ENCODE measurements around the gene WWOX.

WWOX gene

DNA sequence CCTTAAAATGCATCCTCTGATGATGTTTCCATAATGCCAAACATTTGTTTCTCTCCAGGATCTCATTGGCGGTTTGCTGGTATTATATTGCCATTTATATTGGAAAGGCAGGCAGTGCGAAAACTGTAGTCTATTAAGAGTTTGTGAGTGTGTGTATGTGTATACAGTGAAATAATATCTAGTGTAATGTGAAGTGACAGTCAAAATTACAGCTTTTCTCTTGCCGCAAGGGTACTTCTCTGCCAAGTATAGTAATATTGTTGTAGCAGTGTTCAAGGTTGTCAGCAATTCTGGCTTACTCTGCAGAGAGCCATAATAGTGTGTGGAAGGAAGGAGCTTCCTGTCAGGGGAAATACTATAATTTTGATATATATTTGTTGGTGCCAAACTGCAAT is 178.6 kb downstream of the WWOX start:
- no peak for DNase-seq

DNA sequence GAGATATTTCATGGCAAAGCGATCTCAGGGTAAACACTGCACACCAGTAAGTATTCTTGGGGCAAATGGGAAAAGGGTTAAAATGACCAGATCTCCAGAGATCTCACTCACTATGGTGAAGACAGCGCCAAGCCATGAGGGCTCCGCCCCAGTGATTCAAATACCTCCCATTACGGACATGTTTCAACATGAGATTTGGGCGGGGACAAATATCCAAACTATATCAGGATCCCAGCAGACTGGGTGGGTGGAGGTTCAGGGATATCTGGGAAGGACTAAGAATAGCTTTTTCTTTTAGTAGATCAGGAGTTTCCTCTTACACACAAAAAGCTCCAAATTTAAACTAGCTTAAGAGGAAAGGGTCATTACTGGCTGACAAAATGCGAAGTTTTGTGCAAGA is 181.7 kb downstream of the WWOX start:
- DNase-seq: no peak

- DNase-seq: no peak
Measured at GRCh38 chr16:78283548-78284251, 184.2 kb downstream of the WWOX start.

DNA sequence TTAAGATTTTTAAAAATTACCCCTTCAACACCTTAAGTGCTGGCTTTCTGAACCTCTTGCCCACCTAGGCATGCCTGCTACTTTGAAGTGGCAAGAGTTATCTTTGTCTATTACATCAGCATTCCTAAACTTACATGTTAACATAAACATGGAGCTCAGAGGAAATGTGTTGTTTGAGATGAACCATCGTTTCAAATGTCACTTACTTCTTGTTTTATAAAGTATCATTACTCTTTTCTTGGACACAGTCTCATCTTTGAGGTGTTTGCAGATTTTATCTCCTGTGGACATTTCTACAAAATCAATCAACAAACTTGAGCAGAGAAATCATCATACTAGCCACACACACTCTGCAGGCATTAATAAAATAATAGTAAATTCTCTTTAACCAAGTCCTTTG is 184.9 kb downstream of the WWOX start:
- no peak for DNase-seq

- DNase-seq: no peak
Measured at GRCh38 chr16:78284957-78285434, 185.5 kb downstream of the WWOX start.

GRCh38 chr16:78285437-78285922 is 186.0 kb downstream of the WWOX start:
- DNase-seq: no peak

- no peak for DNase-seq
Measured at GRCh38 chr16:78286065-78286464, 186.6 kb downstream of the WWOX start.

GRCh38 chr16:78288888-78289287 is 189.4 kb downstream of the WWOX start:
- no peak for DNase-seq

GRCh38 chr16:78289373-78289772 is 189.9 kb downstream of the WWOX start:
- no peak for DNase-seq

GRCh38 chr16:78289844-78290277 is 190.4 kb downstream of the WWOX start:
- DNase-seq: no peak

DNA sequence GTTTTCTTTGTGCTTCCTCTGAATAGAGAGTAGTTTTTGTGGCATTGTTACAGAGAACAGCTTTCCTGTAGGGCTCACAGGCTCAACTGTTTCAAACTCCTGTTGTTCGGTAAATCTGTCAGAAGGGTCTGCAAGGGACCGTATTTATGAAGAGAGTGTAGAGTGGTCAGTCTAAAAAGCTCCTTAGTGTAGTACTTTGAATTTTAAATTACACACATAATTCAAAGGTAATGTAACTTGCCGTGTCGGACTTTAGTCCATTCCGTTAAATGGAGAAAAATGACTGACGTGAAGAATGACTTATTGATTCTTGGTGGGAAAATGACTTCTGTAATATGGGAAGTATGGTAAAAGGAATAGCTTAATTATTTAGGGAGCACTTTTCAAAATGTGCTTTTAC is 190.9 kb downstream of the WWOX start:
- DNase-seq: no peak

DNA sequence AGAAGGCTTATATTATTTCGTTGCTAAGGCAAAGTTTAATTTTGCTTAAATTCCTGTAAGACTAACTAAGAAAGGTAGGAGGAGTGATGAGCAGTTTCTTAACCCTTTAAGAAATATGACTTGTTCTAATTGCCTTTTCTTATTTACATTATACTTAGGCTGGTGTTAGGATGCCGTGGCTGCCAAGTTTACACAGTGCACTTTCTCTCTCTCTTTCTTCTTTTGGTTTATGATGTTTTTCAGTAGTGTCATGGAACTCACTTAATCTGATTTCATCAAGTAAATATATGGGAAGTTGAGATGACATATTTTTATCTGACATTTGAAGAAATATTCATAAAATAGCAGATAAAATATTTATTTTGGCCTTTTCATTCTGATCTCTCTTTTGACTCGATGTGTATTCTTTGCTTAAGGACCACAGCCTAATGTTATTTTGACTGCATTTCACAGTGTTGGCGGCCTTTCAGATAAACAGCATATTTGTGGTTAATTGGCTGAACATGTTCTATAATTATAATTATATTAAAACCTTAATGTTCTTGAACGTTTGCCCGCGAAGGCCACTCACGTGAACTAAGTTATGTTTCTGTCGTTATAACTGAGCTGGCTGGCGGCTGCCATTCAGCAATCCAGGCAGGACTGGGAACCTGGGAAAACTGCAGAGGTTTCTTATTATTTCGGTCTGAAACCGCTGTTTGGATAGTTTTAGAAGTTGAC is 191.6 kb downstream of the WWOX start:
- no peak for DNase-seq

DNA sequence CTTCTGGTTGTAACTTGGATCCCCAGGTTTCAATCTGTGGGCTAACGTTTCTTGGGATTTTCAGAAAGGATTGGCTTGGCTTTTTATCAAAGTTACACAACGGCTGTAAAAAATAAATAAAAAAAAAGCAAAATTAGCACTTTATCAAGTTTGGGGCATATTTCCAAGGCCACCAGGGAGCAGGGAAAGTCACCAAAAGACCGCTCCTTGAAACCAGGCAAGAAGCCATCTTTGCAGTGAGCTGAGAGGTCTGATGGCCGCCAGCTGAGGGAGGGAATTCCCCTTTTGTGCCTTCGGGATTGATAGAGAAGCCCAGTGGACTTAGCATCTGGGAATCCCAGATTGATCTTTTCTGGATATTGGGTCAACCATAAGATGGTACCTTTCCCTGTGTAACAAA is 192.2 kb downstream of the WWOX start:
- DNase-seq: no peak

- no peak for DNase-seq
Measured at GRCh38 chr16:78292086-78292843, 192.8 kb downstream of the WWOX start.

- no peak for DNase-seq
Measured at GRCh38 chr16:78292844-78293380, 193.5 kb downstream of the WWOX start.

- DNase-seq: no peak
Measured at GRCh38 chr16:78294538-78295225, 195.2 kb downstream of the WWOX start.

DNA sequence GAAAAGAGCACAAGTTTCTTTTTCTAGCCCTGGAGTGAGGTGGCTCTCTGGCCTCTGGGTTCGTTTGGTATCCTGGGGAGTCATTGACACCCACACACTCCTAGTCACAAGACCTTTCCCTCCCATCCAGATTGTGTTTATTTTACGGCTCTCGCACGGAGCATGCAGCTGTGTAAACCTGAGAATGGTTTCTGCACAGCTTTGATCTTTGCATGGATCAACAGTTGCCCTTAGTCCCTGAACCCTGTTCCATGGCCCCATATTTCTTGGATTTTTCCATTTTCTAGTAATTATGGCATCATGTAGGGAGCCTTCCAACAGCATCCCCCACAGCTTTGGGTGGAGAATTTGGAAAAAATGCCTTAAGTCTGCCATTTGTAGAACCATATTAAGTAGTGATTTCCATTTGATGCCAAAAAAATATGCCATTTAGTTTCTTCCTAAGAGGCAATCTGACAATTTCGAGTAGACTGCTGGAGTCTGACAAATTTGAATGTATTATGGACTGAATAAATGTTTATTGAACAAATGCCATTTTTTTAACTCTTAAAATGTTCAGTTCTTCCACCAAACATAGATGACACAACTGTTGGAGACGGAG is 197.7 kb downstream of the WWOX start:
- DNase-seq: no peak

DNA sequence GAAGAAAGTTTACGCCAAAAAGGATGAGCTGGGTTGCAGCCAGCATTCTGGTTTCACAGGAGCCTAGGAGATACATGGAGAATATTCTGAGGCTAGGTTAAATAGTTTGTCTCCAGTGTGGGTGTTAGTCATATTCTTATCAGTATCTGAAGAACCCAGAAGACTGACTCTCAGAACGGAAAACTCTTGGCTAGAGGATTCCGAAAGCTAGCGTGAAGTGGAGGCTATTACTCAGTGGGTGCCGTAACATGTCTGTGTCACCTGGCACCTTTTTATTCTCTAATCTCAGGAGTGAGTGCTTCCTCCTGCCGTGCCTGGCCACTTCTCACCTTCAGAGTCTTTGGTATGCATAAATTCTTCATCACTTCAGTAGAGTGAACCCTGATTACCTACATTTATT is 199.5 kb downstream of the WWOX start:
- no peak for DNase-seq

DNA sequence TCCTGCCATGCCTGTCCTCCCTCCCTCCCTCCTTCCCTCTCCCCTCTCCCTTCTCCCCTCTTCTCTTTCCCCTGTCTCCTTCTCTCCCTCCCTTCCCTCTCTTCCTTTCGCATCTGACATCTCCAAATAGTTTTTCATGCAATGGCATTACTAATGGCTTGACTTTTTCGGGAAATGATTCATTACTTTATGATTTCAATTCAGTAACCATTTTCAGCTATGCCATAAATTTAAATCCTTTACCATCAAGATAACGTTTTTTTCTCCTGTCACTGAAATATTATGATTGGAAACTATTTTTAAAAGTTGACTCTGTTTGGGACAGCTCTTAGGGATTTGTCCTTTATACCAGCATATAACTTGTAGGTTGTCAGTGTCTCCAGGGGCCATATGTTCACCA is 201.0 kb downstream of the WWOX start:
- no peak for DNase-seq

DNA sequence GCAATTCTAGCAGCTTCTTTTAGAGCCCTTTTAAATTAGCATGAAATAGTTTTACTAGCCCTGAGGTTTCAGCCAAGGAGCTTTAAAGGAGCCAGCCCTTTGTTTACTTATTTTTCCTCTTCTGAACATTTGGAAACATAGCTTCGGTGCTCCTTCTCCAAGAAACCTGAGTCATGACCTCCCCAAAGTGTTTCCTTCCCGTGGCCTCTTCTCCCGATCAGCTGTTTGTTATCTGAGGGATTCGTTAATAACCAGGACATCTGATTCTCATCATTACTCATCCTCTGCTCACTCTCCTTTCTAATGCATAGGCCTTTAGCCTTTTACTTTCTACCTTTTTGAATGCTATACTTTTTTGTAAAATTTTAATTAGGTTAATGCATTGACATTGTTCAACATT is 204.5 kb downstream of the WWOX start:
- no peak for DNase-seq

- DNase-seq: no peak
Measured at GRCh38 chr16:78306361-78306760, 206.9 kb downstream of the WWOX start.

- no peak for DNase-seq
Measured at GRCh38 chr16:78307824-78308528, 208.5 kb downstream of the WWOX start.
